Right hindlimb (tissue), 1 donor: ENCODE measurements around the gene VANGL2.
"Not testable (repeated sequence)": the region's sequence is repeated elsewhere in the genome, so short reads cannot be mapped to it uniquely, and the experiment has no call there.

Experiments used
- DNase-seq: peaks from one replicate; pipeline ENCODE4 v3.0.0-alpha.2; 2018

VANGL2 gene

DNA sequence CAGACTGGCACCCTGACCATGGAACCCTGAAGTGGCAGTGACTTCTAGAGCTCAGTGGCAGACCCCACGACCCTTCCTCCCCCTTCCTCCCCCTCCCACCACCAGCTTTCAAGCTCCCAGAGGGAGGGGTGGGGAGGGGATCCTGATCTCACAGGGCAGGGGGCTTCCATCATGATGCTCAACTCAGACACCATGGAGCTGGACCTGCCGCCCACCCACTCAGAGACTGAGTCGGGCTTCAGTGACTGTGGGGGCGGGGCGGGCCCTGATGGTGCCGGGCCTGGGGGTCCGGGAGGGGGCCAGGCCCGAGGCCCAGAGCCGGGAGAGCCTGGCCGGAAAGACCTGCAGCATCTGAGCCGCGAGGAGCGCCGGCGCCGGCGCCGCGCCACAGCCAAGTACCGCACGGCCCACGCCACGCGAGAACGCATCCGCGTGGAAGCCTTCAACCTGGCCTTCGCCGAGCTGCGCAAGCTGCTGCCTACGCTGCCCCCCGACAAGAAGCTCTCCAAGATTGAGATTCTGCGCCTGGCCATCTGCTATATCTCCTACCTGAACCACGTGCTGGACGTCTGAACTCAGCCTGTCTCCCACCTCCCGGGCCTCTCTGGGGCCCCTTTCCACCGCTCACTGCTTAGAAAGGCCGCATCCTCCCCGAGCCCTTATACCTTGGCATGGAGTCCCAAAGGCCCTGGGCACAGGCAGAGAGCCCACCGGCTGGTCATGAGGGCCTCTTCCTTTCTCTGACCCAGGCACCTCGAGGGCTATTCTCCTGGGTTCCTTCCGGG is 29.6 kb upstream of the VANGL2 start:
- DNase-seq = no peak

DNA sequence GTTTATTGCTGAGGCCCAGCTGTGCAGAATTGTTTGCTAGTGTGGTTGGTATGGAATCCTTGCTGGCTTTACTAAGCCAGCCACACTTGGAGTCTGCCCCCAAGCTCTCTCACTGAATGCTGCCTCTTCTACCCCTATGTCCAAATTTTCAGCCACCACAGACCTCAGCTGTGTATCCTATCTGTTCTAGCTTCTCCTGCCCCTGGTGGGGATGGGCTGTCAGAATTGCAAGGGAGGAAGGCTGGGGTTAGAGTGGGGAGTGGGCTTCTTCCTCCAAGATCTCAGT is 29.1 kb upstream of the VANGL2 start:
- DNase-seq = no peak

- no peak for DNase-seq
Measured at GRCh38 chr1:160371756-160372155, 28.6 kb upstream of the VANGL2 start.

GRCh38 chr1:160373696-160374095 is 26.7 kb upstream of the VANGL2 start:
- no peak for DNase-seq

DNA sequence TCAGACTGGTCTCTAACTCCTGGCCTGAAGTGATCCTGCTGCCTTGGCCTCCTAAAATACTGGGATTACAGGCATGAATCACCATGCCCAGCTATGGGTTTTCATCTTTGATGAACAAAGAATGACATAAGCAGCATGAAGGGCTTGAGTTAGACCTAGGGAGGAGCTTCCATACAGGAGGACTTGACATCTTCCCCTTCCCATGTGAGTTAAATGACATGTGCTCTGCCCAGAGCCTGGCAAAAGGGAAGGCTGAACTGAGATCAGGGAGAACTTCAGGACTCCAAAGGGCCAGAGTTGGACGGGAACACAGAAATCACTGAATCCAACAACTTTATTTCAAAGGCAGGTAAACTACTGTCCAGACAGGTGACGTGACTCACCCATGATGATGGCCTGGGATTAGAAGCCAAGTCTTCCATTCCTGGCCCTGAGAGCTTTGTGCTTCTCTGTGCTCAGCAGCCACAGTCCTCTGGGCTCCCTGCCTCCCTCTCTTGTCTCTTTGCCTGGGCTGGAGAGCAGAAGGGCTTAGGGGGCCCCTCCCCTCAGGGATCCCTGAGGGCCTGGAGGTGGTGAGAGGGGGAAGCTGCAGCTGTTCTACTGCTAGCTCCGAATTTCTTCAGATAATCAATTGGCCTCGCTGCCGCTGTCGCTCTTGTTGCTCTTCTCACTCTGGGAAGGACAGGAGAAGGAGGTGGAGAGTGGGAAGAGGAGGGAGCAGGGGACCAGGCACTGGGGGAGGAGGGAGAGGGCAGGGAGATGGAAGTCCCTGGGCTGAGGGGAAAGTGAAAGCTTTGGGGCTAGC is 25.9 kb upstream of the VANGL2 start:
- DNase-seq = peak; percentile 81

DNA sequence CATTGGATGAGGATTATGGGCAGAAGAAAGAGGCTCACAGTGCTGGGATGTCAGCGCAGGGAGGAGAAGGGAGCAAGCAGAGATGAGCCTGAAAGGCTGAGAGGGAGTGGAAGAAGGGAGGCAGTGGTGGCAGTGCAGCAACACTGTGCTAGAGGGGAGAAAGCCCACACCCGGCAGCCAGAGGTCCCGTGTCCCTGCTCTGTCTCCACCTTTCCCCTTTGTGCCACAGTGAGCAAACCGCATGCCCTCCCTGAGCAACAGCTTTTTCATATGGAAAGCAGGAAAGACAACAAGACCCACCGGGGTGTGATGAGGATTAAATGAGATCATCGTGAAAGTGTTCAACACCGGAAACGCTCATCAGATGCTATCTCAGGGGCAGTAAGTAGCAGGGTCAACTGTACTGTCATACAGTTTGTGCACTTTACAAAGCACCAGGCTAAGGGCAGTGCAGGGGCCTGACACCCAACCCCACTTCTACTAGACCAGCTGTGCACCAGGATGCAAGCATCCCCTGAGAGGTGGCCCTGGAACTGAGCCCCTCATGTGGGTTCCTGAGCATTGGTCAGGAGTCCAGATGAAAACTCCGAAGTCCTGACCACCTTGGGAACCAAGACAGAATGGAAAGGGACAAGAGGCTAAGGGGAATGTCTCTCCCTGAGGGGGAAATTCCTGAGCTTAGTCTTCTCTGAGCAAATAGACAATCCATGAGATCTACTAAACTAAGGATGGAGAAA is 24.4 kb upstream of the VANGL2 start:
- no peak for DNase-seq

- DNase-seq = peak; percentile 48
Measured at GRCh38 chr1:160376525-160377131, 23.7 kb upstream of the VANGL2 start.

GRCh38 chr1:160377585-160378206 is 22.7 kb upstream of the VANGL2 start:
- no peak for DNase-seq

- DNase-seq = not testable (repeated sequence)
Measured at GRCh38 chr1:160384812-160385211, 15.6 kb upstream of the VANGL2 start.

GRCh38 chr1:160388406-160388805 is 12.0 kb upstream of the VANGL2 start:
- not testable (repeated sequence) for DNase-seq

- no peak for DNase-seq
Measured at GRCh38 chr1:160394673-160395072, 5.7 kb upstream of the VANGL2 start.

DNA sequence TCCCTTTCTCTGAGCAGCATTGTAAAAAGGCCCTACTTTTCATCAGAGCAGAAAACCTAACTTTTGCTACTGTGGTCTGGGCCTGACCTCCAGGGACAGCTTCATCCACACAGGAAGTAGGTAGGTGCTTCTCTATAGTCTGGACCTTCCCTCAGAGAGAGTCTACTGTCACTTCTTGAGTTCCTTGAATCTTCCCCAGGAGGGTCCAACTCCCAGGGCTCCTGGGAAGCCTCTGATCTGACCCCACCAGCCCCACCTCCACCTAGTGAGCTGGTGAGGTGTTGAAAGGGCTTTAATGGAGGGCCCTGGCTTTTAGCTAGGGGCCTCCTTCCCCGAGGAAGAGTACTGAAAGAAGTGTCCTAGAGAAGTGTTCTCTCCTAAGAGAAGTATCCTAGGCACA is 2.7 kb upstream of the VANGL2 start:
- DNase-seq = no peak

DNA sequence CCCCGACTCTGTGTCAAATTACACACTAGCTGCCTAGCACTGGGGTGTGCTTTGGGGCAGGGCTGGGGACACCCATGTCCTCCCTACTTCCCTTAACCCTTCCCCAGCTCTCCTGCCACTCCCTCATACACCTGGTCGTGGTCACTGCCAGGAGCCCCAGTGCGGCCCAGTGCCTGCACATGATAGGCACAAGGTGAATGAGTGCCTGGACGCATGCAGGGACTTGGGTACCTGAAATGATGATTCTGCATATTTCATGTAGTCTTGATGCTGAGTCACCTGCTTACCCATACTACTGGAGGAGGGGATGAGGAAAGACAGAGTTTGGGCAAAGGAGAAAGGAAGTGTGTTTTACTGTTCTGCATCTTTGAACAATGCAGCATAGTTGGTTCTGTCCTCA is 1.5 kb upstream of the VANGL2 start:
- DNase-seq = no peak

DNA sequence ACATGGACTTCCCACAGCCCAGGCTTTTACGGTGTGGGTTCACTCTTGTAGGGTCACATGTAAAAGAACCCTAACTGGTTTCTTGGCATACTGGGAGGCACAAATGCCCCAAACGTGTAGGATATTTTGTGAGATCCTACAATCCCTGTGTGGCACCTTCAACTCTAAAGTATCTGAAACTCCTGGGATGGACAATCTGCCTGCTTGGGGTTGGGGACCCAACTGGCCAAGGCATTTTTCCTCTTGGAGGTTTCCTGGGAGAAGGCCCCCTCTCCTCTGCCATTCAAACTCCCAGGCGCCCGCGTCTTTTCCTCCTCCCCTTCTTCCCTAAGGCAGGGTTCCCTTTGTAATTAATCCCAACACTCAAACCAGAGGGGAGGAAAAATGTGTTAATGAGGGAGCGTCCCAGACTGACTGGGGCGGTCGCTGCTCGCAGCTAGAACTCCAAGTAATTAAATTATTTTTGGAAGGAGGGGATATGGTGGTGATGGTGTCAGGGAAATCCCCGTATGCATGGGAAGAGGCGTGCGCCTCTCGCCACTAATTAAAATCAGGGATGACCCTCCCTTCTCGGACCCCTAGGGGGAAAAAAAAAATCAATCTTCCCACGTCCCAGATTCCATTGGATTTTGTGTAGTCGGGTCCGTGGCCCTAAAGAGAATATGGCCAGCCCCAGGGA is 681 bp upstream of the VANGL2 start:
- no peak for DNase-seq

- peak; percentile 74 for DNase-seq
Measured at GRCh38 chr1:160400646-160401486, 502 bp downstream of the VANGL2 start.

DNA sequence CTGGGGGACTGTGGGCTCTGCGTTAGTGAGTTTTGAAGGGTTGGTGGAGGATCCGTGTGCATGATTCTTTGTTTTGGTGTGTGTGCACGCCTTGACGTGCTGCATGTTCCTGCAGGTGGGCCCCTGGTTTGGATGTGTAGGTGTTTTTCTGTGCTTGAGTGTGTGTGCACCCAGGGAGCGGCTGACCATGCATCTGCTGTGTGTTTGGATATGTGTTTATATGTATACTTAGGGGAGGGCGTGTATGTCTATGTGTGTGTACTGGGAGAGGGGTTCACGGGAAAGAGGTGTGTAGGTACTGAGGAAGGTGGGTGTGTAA is 1.1 kb downstream of the VANGL2 start:
- DNase-seq = no peak

GRCh38 chr1:160402001-160402795 is 1.8 kb downstream of the VANGL2 start:
- DNase-seq = no peak

DNA sequence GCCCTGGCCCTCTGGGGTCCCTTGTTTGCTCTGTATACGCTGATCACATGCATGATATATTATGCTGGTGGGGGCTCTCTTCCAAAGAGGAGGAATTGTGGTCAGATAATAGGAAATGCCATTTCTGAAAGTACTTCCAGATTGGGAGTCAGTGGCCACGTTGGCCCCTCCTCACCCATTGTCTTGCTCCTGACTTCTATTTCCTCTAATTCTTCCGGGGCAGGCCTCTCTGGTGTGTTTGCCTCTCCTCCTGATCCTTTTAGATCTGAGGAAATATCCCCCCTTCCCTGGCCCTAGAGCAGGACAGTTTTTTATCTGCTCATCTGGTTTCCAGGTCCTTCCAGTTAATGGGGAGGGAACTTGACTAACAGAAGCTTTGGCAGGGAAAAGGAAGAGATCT is 2.9 kb downstream of the VANGL2 start:
- DNase-seq = no peak

GRCh38 chr1:160404094-160404493 is 3.7 kb downstream of the VANGL2 start:
- DNase-seq = no peak

- no peak for DNase-seq
Measured at GRCh38 chr1:160405331-160405877, 5.0 kb downstream of the VANGL2 start.
